Vagina (tissue), 2 donors: Measurements from ENCODE around the gene ITPR1. TPM values are rescaled to one million over a fixed set of nuclear protein-coding genes. Genes with fewer than 3 reads are reported as not detected.

Source experiments
- DNase-seq, 2 donors: peaks; one replicate each; pipeline ENCODE4 v3.0.0-alpha.2; 2017; ENCODE audit errors: extremely low spot score in 2 of 2
- H3K27ac ChIP-seq: fragments of 200-600 bp; sonication (generic); one replicate; pipeline ENCODE4 v1.5.1; 2019
- H3K27me3 ChIP-seq: fragments of 200-600 bp; sonication (generic); one replicate; pipeline ENCODE4 v1.5.1; 2019
- H3K36me3 ChIP-seq, 2 donors: fragments of 200-600 bp; sonication (generic); one replicate each; pipeline ENCODE4 v1.5.1; 2017 to 2019
- H3K4me1 ChIP-seq: fragments of 200-600 bp; sonication (generic); one replicate; pipeline ENCODE4 v1.5.1; 2019
- H3K4me3 ChIP-seq, 2 donors: fragments of 200-600 bp; sonication (generic); 1 replicate in 1 of 2; 2 replicates in 1 of 2; pipeline ENCODE4 v1.5.1; 2016 to 2019
- H3K9me3 ChIP-seq: fragments of 200-600 bp; sonication (generic); one replicate; pipeline ENCODE4 v1.5.1; 2019
- POLR2A ChIP-seq, 2 donors: fragments of 450-650 bp; IDR thresholded peaks; one replicate each; pipeline ENCODE4 v1.6.1; 2017; ENCODE audit warnings: antibody characterized with exemption in 2 of 2, mild to moderate bottlenecking in 2 of 2, moderate library complexity in 2 of 2
- POLR2AphosphoS5 ChIP-seq, 2 donors: sonication (generic); formaldehyde crosslinking; IDR thresholded peaks; one replicate each; pipeline ENCODE4 v1.9.0; 2017; ENCODE audit warnings: antibody characterized with exemption in 2 of 2, mild to moderate bottlenecking in 2 of 2, low read depth in 1 of 2; ENCODE audit not compliant: insufficient read depth in 1 of 2
- intact Hi-C: fragments of 100-400 bp; cut with DNase I; formaldehyde crosslinking; loops from one replicate; pipeline ENCODE4 v1.15.1; 2023
- total RNA-seq: library from RNA; depleted of rRNA; stranded (reverse); fragments of >200 nt; gene quantifications from one replicate; pipeline ENCODE4 v1.2.3, GENCODE V29; 2016
- TF ChIP-seq, protein P1 (sequence below), 3 experiments: fragments of 450-650 bp in 2 of 3; fragments of 200-600 bp in 1 of 3; sonication (generic) in 1 of 3; IDR thresholded peaks; one replicate each; pipeline ENCODE4 v1.5.1; 2017 to 2019; ENCODE audit warnings: antibody characterized with exemption in 3 of 3, mild to moderate bottlenecking in 2 of 3, moderate library complexity in 2 of 3

Gene ITPR1
- total RNA-seq, 1 donor from 2014 or later, result 108 TPM

DNA sequence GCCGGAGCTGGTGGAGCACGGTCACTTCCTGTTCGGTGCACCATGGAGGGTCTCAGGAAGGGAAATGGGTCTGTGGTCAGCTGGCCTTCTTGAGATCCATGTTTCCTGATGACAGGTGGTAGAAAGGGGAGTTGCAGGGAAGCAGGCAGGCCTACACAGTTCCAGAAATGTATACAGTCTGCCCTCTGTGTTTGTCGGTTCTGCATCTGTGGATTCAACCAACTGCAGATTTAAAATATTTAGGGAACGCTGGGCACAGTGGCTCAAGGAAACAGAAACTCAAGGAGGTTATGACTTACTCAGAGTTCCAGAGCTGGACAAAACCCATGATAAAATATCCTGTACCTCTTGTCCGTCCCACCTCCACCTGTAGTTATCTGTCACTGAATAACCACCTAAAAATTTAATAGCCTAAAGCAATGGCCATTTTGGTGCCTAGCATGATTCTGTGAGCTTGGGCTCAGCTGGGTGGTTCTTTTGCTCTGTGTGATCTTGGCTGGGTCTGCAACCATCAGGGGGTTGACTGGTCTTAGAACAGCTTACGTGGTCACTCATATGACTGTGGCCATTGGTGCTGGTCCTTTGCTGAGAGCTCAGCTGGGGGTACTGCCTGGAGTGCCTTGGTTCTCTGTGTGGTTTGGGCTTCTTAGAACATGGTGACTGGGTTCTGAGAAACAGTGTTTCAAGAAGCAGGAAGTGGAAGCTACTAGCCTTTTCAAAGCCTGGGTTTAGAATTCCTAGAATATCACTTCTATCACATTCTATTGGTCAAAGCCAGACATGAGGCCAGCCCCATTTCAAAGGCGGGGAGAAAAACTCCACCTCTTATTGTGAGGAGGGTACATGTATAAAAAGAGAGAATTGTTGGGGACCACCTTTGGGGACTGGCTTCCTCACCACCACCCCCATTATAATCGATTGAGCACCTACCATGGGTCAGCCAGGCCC is 246.4 kb downstream of the ITPR1 start:
- peak overlapping the region; percentile 91 for H3K27ac ChIP-seq
- no peaks in the 10 kb centered on the region for H3K27me3 ChIP-seq
- peaks cover 59% of the 10 kb centered on the region for H3K4me1 ChIP-seq
- no peak for DNase-seq
- intact Hi-C loops, result loop anchor here (5.0 kb wide), 1 partner anchor 238 kb away; the partner anchor contains the start of gene BHLHE40
- TF ChIP-seq POLR2AphosphoS5 (IDR thresholded peaks at IDR 0.05; ENCODE audit: insufficient read depth in 1 of 2, low read depth in 1 of 2), result no peak
- TF ChIP-seq, protein P1, sequence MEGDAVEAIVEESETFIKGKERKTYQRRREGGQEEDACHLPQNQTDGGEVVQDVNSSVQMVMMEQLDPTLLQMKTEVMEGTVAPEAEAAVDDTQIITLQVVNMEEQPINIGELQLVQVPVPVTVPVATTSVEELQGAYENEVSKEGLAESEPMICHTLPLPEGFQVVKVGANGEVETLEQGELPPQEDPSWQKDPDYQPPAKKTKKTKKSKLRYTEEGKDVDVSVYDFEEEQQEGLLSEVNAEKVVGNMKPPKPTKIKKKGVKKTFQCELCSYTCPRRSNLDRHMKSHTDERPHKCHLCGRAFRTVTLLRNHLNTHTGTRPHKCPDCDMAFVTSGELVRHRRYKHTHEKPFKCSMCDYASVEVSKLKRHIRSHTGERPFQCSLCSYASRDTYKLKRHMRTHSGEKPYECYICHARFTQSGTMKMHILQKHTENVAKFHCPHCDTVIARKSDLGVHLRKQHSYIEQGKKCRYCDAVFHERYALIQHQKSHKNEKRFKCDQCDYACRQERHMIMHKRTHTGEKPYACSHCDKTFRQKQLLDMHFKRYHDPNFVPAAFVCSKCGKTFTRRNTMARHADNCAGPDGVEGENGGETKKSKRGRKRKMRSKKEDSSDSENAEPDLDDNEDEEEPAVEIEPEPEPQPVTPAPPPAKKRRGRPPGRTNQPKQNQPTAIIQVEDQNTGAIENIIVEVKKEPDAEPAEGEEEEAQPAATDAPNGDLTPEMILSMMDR (IDR thresholded peaks at IDR 0.05), result no peak
- TF ChIP-seq POLR2A (IDR thresholded peaks at IDR 0.05), result no peak
- H3K36me3 ChIP-seq, result no peaks in the 10 kb centered on the region
- no peaks in the 10 kb centered on the region for H3K9me3 ChIP-seq
- no peak overlapping the region for H3K4me3 ChIP-seq

DNA sequence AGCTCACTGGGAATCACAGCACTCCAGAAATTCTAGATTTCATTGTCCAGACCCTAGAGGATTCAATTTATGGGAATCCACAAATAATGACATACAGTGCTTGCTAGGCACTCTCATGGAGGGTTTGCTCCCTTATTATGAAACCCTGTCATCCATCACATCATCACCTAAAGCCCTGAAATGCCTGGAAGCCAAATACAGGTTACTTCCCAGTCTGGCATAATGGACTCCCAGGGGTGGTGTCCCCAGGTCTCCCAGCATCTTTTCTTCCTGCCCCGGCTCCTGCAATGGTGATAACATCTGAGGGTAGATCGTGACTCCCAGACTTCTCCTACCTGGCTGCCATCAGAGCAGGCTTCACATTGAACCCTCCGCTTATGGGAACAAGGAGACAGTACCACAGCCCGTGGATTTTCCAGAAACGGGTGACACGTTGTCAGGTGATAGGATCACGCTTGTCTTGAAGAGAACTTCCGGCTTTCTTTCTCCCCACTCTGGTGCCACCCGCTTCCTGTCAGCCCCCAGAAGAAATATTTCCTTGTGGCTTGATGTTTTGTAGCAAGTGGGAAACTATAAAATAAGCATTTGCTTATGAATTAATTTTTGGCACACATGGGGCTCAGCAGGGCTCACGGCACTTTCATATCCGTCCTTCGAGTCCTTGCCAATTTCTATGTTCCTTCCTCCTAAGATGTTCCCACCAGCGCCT is 247.4 kb downstream of the ITPR1 start:
- H3K27ac ChIP-seq, result peak overlapping the region; percentile 91
- H3K27me3 ChIP-seq, result no peaks in the 10 kb centered on the region
- no peaks in the 10 kb centered on the region for H3K36me3 ChIP-seq
- H3K4me1 ChIP-seq, result peaks cover 58% of the 10 kb centered on the region
- intact Hi-C loops, result loop anchor here (5.0 kb wide), 1 partner anchor 237 kb away; the partner anchor contains the start of gene BHLHE40
- H3K9me3 ChIP-seq, result no peaks in the 10 kb centered on the region
- TF ChIP-seq, protein P1 (IDR thresholded peaks at IDR 0.05), result no peak
- TF ChIP-seq POLR2A (IDR thresholded peaks at IDR 0.05) (no peak), POLR2AphosphoS5 (IDR thresholded peaks at IDR 0.05; ENCODE audit: insufficient read depth in 1 of 2, low read depth in 1 of 2) (no peak)
- no peak for DNase-seq
- H3K4me3 ChIP-seq, result no peak overlapping the region

DNA sequence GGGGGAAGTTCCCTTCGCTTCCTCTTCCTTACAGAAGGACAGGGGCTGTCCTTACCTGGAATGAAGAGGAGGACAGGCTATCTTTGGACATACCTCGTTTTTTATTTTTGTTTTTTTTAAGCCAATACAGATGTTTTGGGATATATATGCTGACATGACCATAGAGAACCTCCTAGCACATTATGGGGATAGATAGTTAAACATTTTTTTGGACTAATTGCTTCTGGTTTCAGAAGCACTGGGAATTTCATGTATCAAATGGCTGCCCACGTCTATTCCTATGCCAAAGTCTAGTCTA is 247.9 kb downstream of the ITPR1 start:
- Histone ChIP-seq H3K9me3 (no peaks in the 10 kb centered on the region), H3K4me3 (no peak overlapping the region), H3K36me3 (no peaks in the 10 kb centered on the region), H3K27ac (peak overlapping the region; percentile 91), H3K27me3 (no peaks in the 10 kb centered on the region), H3K4me1 (peaks cover 60% of the 10 kb centered on the region)
- no peak for DNase-seq
- intact Hi-C loops, result loop anchor here (5.0 kb wide), 1 partner anchor 236 kb away; the partner anchor contains the start of gene BHLHE40
- TF ChIP-seq, protein P1 (IDR thresholded peaks at IDR 0.05), result no peak
- no peak for TF ChIP-seq POLR2A (IDR thresholded peaks at IDR 0.05)
- TF ChIP-seq POLR2AphosphoS5 (IDR thresholded peaks at IDR 0.05; ENCODE audit: insufficient read depth in 1 of 2, low read depth in 1 of 2), result no peak

DNA sequence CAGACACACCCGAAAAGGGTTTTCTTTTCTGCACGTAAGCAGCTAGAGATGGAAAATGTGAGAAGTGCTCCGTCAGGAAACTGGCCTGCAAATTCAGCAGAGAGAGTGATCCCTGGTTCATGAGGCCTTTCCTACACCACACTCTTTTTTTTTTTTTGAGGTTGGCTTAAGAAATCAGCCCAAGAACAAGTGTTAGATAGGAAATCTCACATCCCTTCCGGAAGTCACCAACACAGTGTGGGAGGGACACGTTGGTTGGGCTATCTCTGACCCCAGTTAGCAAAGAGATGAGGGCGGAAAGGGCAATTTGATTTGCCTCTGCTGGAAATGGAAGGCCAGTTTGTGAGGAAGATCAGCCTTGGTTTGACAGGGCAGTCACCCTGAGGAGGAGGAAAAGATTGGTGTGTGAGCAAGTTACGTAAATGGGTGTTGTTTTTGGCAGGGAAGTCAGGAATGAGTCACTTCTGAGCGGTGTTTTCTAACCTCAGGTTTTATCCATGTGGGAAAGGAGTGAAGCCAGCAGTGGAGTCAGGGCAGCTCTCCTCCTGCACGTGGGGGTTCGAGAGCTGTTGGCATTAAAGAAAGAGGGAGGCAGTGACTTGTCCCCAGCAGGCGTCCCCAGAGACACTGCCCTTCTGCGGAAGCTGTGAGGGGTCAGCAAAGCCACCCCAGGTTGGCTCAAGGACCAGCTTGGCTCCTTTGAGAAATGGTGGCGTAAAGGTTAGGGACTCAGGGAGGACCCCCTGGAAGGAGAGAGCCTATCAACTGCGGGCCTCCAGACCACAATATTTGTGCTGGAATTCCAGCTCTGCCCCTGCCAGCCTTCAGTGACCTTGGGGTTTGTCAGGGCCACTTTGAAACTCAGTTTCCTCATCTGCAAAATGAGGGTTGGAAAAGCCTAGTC is 248.5 kb downstream of the ITPR1 start:
- DNase-seq, result peak in 1 of 2 donors; percentile 94
- peak overlapping the region; percentile 91 for H3K27ac ChIP-seq
- no peak overlapping the region for H3K4me3 ChIP-seq
- no peaks in the 10 kb centered on the region for H3K36me3 ChIP-seq
- no peaks in the 10 kb centered on the region for H3K9me3 ChIP-seq
- H3K27me3 ChIP-seq, result no peaks in the 10 kb centered on the region
- peaks cover 63% of the 10 kb centered on the region for H3K4me1 ChIP-seq
- TF ChIP-seq POLR2A (IDR thresholded peaks at IDR 0.05) (no peak), POLR2AphosphoS5 (IDR thresholded peaks at IDR 0.05; ENCODE audit: insufficient read depth in 1 of 2, low read depth in 1 of 2) (peak; percentile 51 to 92)
- intact Hi-C loops, result loop anchor here (5.0 kb wide), 1 partner anchor 236 kb away; the partner anchor contains the start of gene BHLHE40
